ENCODE measurements around the gene FNDC8. TPM values are rescaled to one million over a fixed set of nuclear protein-coding genes. Genes with fewer than 3 reads are reported as not detected.

The FNDC8 gene
- total RNA-seq, 1 donor from 2014 or later, result not detected

DNA sequence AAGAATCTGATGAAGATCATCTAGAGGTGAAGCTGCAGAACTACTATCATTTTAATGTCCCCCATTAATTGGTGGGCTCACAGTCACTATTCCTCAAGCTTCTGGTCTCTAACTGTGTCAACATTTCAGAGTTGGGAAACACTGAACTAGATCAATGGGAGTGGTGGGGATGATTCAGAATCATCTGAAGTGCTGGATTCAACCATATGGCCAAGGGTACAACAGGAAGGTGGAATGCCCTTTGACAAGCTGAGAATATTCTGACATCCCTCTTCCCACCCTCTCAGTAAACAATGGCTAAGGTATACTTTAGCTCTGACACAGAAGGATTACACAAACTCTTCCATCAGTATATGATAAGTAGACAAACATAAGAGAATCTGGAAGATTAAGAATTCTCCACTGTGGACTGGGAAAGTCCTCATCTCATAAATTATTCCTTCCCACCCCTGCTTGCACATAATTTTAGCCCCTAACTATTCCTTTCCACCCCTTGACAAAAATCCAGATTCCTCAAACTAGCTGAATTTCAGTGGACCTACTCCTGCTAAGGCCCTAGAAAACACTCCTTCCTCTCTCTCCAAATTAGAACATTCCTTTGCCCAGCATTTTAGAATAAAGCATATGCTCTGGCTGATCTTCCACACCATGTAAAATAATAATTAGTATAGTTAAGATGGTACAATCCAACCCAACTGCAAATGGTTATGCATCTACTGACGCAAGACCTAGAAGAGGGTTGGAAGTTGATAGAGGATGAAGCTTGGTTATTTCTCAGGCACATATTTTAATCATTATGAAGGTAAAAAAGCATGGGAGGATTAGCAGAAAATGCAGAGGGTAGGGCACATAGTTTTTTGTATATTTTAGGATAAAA lies 41.6 kb upstream of the FNDC8 start:
- no peak for TF ChIP-seq CTCF (IDR thresholded peaks at IDR 0.05)
- intact Hi-C loops (cut with DNase I), result no loop called here
- no peak for DNase-seq (ENCODE audit: low spot score in 2 of 2)
- no peaks in the 10 kb centered on the region for H3K27me3 ChIP-seq
- no peaks in the 10 kb centered on the region for H3K36me3 ChIP-seq
- no peaks in the 10 kb centered on the region for H3K9me3 ChIP-seq
- H3K4me1 ChIP-seq, result no peaks in the 10 kb centered on the region
- H3K27ac ChIP-seq, result no peak overlapping the region
- H3K4me3 ChIP-seq, result no peak overlapping the region

DNA sequence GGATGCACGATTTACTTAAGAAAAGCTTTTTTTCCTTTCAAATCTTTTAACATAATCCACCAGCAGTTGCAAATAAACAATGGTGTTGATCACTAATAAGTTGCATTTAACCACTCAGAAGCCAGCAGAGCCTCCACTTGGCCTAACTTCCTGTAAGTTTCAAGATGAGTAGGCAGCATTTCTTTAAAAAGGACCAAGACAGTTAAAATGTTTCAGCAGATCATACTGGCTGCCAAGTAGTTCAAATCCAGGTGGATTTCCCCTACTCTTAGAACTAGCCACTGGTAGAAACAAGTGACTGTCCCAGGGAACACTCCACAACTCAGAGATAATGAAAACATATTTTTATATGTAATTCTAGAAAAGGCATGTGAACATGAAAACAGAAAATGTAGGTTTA lies 40.9 kb upstream of the FNDC8 start:
- no peaks in the 10 kb centered on the region for H3K9me3 ChIP-seq
- H3K4me1 ChIP-seq, result no peaks in the 10 kb centered on the region
- no peaks in the 10 kb centered on the region for H3K27me3 ChIP-seq
- no peak for TF ChIP-seq CTCF (IDR thresholded peaks at IDR 0.05)
- DNase-seq (ENCODE audit: low spot score in 2 of 2), result no peak
- H3K4me3 ChIP-seq, result no peak overlapping the region
- H3K36me3 ChIP-seq, result no peaks in the 10 kb centered on the region
- no peak overlapping the region for H3K27ac ChIP-seq
- intact Hi-C loops (cut with DNase I), result no loop called here

- TF ChIP-seq CTCF (IDR thresholded peaks at IDR 0.05), result no peak
- DNase-seq (ENCODE audit: low spot score in 2 of 2), result no peak
- intact Hi-C loops (cut with DNase I), result no loop called here
- Histone ChIP-seq H3K27me3 (no peaks in the 10 kb centered on the region), H3K27ac (no peak overlapping the region), H3K4me3 (no peak overlapping the region), H3K36me3 (no peaks in the 10 kb centered on the region), H3K9me3 (no peaks in the 10 kb centered on the region), H3K4me1 (no peaks in the 10 kb centered on the region)
These were observed 39.8 kb upstream of the FNDC8 start for GRCh38 chr17:35081638-35082037.

DNA sequence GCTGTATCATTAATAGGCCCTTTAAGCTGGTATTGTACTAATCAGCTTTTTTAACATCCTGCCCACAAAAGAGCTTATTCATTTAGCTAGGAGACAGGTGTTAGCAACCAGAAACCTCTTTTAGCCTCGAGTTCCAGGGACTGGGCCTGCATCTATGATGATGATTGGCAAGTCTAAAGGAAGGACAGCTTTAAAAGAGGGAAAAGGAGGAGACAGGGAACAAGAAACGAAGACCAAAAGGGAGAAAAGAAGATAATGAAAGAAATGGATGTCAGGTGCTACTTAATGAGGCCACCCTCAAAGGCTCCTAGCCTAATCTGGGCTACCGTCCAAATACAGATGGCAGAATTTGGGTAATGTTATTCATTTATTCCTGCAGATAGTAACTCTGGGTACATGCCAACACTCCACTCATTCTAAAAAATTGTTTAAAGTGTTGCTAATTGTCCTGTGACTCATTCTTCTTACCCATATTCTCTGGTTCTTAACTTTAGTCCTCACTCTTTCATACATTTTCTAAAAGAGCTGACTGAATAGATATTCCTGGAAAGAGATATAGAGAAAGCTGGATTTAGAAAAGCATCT lies 39.2 kb upstream of the FNDC8 start:
- H3K9me3 ChIP-seq, result no peaks in the 10 kb centered on the region
- H3K4me3 ChIP-seq, result no peak overlapping the region
- H3K4me1 ChIP-seq, result peaks cover 0 to 2% of the 10 kb centered on the region in 2 donors
- no peak overlapping the region for H3K27ac ChIP-seq
- intact Hi-C loops (cut with DNase I), result no loop called here
- H3K36me3 ChIP-seq, result no peaks in the 10 kb centered on the region
- no peak for DNase-seq (ENCODE audit: low spot score in 2 of 2)
- H3K27me3 ChIP-seq, result no peaks in the 10 kb centered on the region
- TF ChIP-seq CTCF (IDR thresholded peaks at IDR 0.05), result no peak

DNA sequence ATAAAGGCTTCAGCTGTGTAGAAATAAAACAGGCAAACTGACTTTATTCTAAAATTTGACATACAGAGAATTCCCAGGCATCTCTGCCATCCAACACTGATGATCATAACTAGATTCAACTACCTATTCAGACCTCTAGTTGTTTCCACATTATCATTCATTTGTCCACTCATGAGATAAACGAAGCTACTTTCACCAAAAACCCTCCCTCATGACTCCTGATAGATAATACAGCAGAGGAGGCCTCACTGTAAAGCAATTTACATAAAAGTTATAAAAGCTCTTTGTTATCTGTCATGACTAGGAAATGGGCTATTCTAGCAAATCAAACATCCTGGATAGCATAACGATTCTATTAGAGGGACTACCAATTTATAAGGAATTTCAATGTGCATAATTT lies 38.3 kb upstream of the FNDC8 start:
- intact Hi-C loops (cut with DNase I), result no loop called here
- Histone ChIP-seq H3K4me1 (peaks cover 2 to 11% of the 10 kb centered on the region in 2 donors), H3K27ac (no peak overlapping the region), H3K36me3 (no peaks in the 10 kb centered on the region), H3K27me3 (no peaks in the 10 kb centered on the region), H3K4me3 (no peak overlapping the region), H3K9me3 (no peaks in the 10 kb centered on the region)
- DNase-seq (ENCODE audit: low spot score in 2 of 2), result no peak
- TF ChIP-seq CTCF (IDR thresholded peaks at IDR 0.05), result no peak

Measured in ascending aorta (tissue), 2 donors.